ENCODE measurements around the gene BRMS1.

DNA sequence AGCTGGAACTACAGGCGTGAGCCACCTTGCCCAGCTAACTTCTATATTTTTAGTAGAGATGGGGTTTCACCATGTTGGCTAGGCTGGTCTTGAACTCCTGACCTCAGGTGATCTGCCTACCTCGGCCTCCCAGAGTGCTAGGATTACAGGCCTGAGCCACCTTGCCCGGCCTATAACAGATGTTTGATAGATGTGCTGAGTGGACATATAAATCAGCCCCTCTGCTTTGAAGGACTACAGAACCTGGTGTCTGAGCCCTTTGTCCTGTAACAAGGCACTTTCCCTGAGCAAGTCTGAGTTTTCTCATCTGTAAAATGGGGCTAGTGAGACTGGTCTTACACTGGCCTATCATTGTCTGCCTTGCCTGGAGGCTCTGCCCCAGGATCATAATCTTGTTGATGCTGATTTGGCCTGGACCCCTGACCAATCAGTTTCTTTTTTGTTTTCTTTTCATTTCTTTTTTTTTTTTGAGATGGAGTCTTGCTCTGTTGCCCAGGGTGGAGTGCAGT lies 15.7 kb downstream of the BRMS1 start:
- TF ChIP-seq, protein P1, sequence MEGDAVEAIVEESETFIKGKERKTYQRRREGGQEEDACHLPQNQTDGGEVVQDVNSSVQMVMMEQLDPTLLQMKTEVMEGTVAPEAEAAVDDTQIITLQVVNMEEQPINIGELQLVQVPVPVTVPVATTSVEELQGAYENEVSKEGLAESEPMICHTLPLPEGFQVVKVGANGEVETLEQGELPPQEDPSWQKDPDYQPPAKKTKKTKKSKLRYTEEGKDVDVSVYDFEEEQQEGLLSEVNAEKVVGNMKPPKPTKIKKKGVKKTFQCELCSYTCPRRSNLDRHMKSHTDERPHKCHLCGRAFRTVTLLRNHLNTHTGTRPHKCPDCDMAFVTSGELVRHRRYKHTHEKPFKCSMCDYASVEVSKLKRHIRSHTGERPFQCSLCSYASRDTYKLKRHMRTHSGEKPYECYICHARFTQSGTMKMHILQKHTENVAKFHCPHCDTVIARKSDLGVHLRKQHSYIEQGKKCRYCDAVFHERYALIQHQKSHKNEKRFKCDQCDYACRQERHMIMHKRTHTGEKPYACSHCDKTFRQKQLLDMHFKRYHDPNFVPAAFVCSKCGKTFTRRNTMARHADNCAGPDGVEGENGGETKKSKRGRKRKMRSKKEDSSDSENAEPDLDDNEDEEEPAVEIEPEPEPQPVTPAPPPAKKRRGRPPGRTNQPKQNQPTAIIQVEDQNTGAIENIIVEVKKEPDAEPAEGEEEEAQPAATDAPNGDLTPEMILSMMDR (optimal IDR thresholded peaks at IDR 0.05 in 1 of 3, IDR thresholded peaks at IDR 0.05 in 1 of 3, conservative IDR thresholded peaks at IDR 0.05 in 1 of 3; ENCODE audit: extremely low read depth in 1 of 3, insufficient read depth in 2 of 3, low read length in 3 of 3): no peak
- no peak for TF ChIP-seq EZH2 (IDR thresholded peaks at IDR 0.05; ENCODE audit: low read length)
